HepG2 (cell line): ENCODE results near the gene IP6K1. TPM values are rescaled to one million over a fixed set of nuclear protein-coding genes. Genes with fewer than 3 reads are reported as not detected.

Source experiments
- ATAC-seq: fragments of 200-7000 bp; cut with Tn5 transposase; 3 replicates; pipeline ENCODE4 v1.9.1; 2020; ENCODE audit warnings: mild to moderate bottlenecking, moderate library complexity
- BruUV-seq: library from RNA; stranded (reverse); fragments of 400-500 nt; replicated peaks from 2 replicates; lab custom pipeline; 2021; lab: Mats Ljungman, UMichigan
- CTCF ChIA-PET: fragments of 300-600 bp; formaldehyde crosslinking; extraction: SDS; loops from one replicate; lab custom pipeline; 2021; ENCODE audit warnings: low total read pairs, inconsistent platforms, low intra/inter-chr PET ratio; lab: Yijun Ruan, JAX
- POLR2A ChIA-PET: fragments of 350-600 bp; sonication (Branson Sonifier 250); formaldehyde crosslinking; loops from one replicate; lab custom pipeline; 2020; ENCODE audit warnings: antibody characterized with exemption, inconsistent platforms; lab: Yijun Ruan, JAX
- DNase-seq: peaks from one replicate; pipeline ENCODE4 v3.0.0-alpha.2; 2015; ENCODE audit warnings: low spot score
- FAIRE-seq: peaks from 3 replicates; lab custom pipeline; 2011; peaks lifted over from hg19 to GRCh38; lab: Jason Lieb, UNC
- H2AFZ ChIP-seq: one replicate; pipeline ENCODE4 v1.6.1; 2011; ENCODE audit warnings: low read length, inconsistent platforms
- H3K27ac ChIP-seq: fragments of 300-600 bp; 3 replicates; pipeline ENCODE4 v1.8.0; 2011; ENCODE audit warnings: mixed run types, mild to moderate bottlenecking, mixed read lengths, low read length, inconsistent platforms; ENCODE audit not compliant: insufficient read depth; ENCODE audit errors: extremely low read length
- H3K27me3 ChIP-seq, 2 experiments: fragments of 200-600 bp in 1 of 2; 2 replicates in 1 of 2; 3 replicates in 1 of 2; pipeline versions ENCODE4 v1.6.0 to v1.8.0; 2011; ENCODE audit warnings: low read length in 2 of 2, mild to moderate bottlenecking in 2 of 2, moderate library complexity in 2 of 2, inconsistent platforms in 1 of 2; ENCODE audit not compliant: insufficient read depth in 2 of 2, control insufficient read depth in 1 of 2
- H3K36me3 ChIP-seq, 2 experiments: fragments of 200-600 bp in 1 of 2; replicated peaks in 1 of 2; 2 replicates in 1 of 2; 3 replicates in 1 of 2; pipeline versions ENCODE4 v1.5.1 to v1.8.0; 2011; ENCODE audit warnings: low read length in 2 of 2, inconsistent platforms in 1 of 2; ENCODE audit not compliant: insufficient read depth in 2 of 2, control insufficient read depth in 1 of 2
- H3K4me1 ChIP-seq: 2 replicates; pipeline ENCODE4 v1.5.1; 2012; ENCODE audit warnings: low read length, inconsistent platforms; ENCODE audit not compliant: insufficient read depth
- H3K4me2 ChIP-seq: 2 replicates; pipeline ENCODE4 v1.6.0; 2011; ENCODE audit warnings: low read depth, low read length, inconsistent platforms
- H3K4me3 ChIP-seq, 3 experiments: fragments of 200-600 bp in 1 of 3; sonication (generic), shearing (Covaris generic) in 1 of 3; replicated peaks in 1 of 3; 2 replicates each; pipeline ENCODE4 v1.5.1; 2011 to 2016; ENCODE audit warnings: low read length in 3 of 3, inconsistent platforms in 2 of 3, low read depth in 2 of 3, mild to moderate bottlenecking in 2 of 3, control low read depth in 1 of 3, mixed read lengths in 1 of 3; ENCODE audit not compliant: insufficient read depth in 1 of 3
- H3K79me2 ChIP-seq: one replicate; pipeline ENCODE4 v1.6.1; 2011; ENCODE audit warnings: low read length, inconsistent platforms; ENCODE audit not compliant: insufficient read depth
- H3K9ac ChIP-seq: 2 replicates; pipeline ENCODE4 v1.6.0; 2011; ENCODE audit warnings: mild to moderate bottlenecking, low read depth, low read length, inconsistent platforms; ENCODE audit not compliant: insufficient read depth
- H3K9me3 ChIP-seq: 2 replicates; pipeline ENCODE4 v1.5.1; 2012; ENCODE audit warnings: mild to moderate bottlenecking, low read length
- H4K20me1 ChIP-seq: 2 replicates; pipeline ENCODE4 v1.6.0; 2011; ENCODE audit warnings: inconsistent platforms, mild to moderate bottlenecking, low read length, moderate library complexity; ENCODE audit not compliant: insufficient read depth
- MEIS1 ChIP-seq: sonication (generic); formaldehyde crosslinking; IDR thresholded peaks from 2 replicates; pipeline ENCODE4 v1.9.0; 2021; ENCODE audit warnings: mild to moderate bottlenecking, missing genetic modification reagents, moderate library complexity, borderline replicate concordance
- MNT ChIP-seq: fragments of 450-650 bp; IDR thresholded peaks from 2 replicates; pipeline ENCODE4 v1.6.1; 2016
- NR3C1 ChIP-seq: sonication (generic); formaldehyde crosslinking; IDR thresholded peaks from 2 replicates; pipeline ENCODE4 v1.4.0; 2020; ENCODE audit warnings: missing genetic modification reagents
- PHF5A ChIP-seq: IDR thresholded peaks from one replicate; pipeline ENCODE4 v1.6.1; 2018; ENCODE audit warnings: low read depth, missing genetic modification reagents; ENCODE audit not compliant: unreplicated experiment
- POLR2G ChIP-seq: fragments of 200-400 bp; formaldehyde crosslinking; IDR thresholded peaks from 2 replicates; pipeline ENCODE4 v1.6.1; 2018; ENCODE audit warnings: mild to moderate bottlenecking, low read depth, low read length, moderate library complexity
- PRMT3 ChIP-seq: sonication (generic); formaldehyde crosslinking; IDR thresholded peaks from 2 replicates; pipeline ENCODE4 v1.8.1; 2022; ENCODE audit warnings: low read depth, mild to moderate bottlenecking, moderate library complexity, missing genetic modification reagents, borderline replicate concordance
- TAF1 ChIP-seq: sonication (generic); formaldehyde crosslinking; IDR thresholded peaks from 2 replicates; pipeline ENCODE4 v1.4.0; 2020; ENCODE audit warnings: missing genetic modification reagents
- ZNF12 ChIP-seq: sonication (generic); formaldehyde crosslinking; IDR thresholded peaks from 2 replicates; pipeline ENCODE4 v1.5.0; 2020; ENCODE audit warnings: missing genetic modification reagents
- ZNF256 ChIP-seq: sonication (generic); formaldehyde crosslinking; conservative IDR thresholded peaks from 2 replicates; pipeline ENCODE4 v1.4.0; 2020; ENCODE audit warnings: missing genetic modification reagents
- ZNF572 ChIP-seq: sonication (generic); formaldehyde crosslinking; IDR thresholded peaks from 2 replicates; pipeline ENCODE4 v1.5.1; 2020; ENCODE audit warnings: mild to moderate bottlenecking, missing genetic modification reagents
- ZNF687 ChIP-seq: sonication (generic); formaldehyde crosslinking; IDR thresholded peaks from 2 replicates; pipeline ENCODE4 v1.5.1; 2020; ENCODE audit warnings: mild to moderate bottlenecking, missing genetic modification reagents, moderate library complexity
- ZNF7 ChIP-seq: IDR thresholded peaks from 2 replicates; pipeline ENCODE4 v1.6.1; 2016; ENCODE audit warnings: missing biosample characterization, missing genetic modification reagents
- WGBS: methylation state at CpG from one replicate; pipeline ENCODE4 v1.1.6; 2017; ENCODE audit warnings: low lambda C conversion rate; 5-methylcytosine and 5-hydroxymethylcytosine counted together
- in situ Hi-C: cut with HindIII; loops from 2 replicates; pipeline ENCODE4 v1.10.0; 2017; ENCODE audit warnings: low pct_unique_long_range_greater_than_20kb; ENCODE audit not compliant: extremely low pct_ligation_motif_present
- intact Hi-C: fragments of 100-400 bp; cut with micrococcal nuclease; formaldehyde crosslinking; loops from one replicate; pipeline ENCODE4 v1.10.0; 2022; ENCODE audit not compliant: unreplicated experiment
- polyA plus RNA-seq, 8 experiments: library from polyadenylated mRNA; depleted of rRNA in 3 of 8; stranded (reverse) in 7 of 8; unstranded in 1 of 8; fragments of >200 nt; fragmentation: Illumina TruSeq in 4 of 8; extraction: Trizol in 4 of 8; gene quantifications; 2 replicates each; pipeline versions ENCODE4 v1.2.1 to v1.2.3, GENCODE V29; 2011 to 2016; ENCODE audit warnings: low read depth in 4 of 8, missing spikeins in 1 of 8, mixed read lengths in 1 of 8; ENCODE audit not compliant: insufficient read depth in 1 of 8
- total RNA-seq, 5 experiments: library from RNA; depleted of rRNA; stranded (reverse); fragments of >200 nt; fragmentation: Illumina TruSeq; extraction: Trizol; gene quantifications; 2 replicates each; pipeline ENCODE4 v1.2.3, GENCODE V29; 2016; ENCODE audit warnings: low read depth in 1 of 5
- TF ChIP-seq, protein P1 (sequence below): sonication (generic); formaldehyde crosslinking; IDR thresholded peaks from 2 replicates; pipeline ENCODE4 v1.5.1; 2020; ENCODE audit warnings: missing genetic modification reagents, mild to moderate bottlenecking, borderline replicate concordance
- TF ChIP-seq, protein P2 (sequence below): sonication (generic); formaldehyde crosslinking; IDR thresholded peaks from 2 replicates; pipeline ENCODE4 v1.5.0; 2020; ENCODE audit warnings: mild to moderate bottlenecking, missing genetic modification reagents

The IP6K1 gene
- total and polyA plus RNA-seq, 2 of the 13 experiments (the other 11 are each of a cell fraction or from before 2014, with no cell fraction given), result 17.7 to 29.7 TPM

- Histone ChIP-seq H3K36me3 (peaks cover 2 to 20% of the 10 kb centered on the region in 2 experiments; a peak in 3 of 5 replicates), H4K20me1 (peaks cover 2% of the 10 kb centered on the region; the same call in 1 of the 2 replicates), H3K9ac (no peak overlapping the region), H3K27ac (no peak overlapping the region), H3K27me3 (no peaks in the 10 kb centered on the region), H3K9me3 (no peaks in the 10 kb centered on the region), H3K79me2 (peaks cover 69% of the 10 kb centered on the region), H3K4me3 (no peak overlapping the region), H3K4me1 (peaks cover 6% of the 10 kb centered on the region; the same call in 1 of the 2 replicates), H3K4me2 (no peak overlapping the region), H2AFZ (no peak overlapping the region)
- no peak for FAIRE-seq
- CTCF ChIA-PET, result no interaction called here
- DNase-seq, result no peak
- in situ Hi-C loops (no loop called here), intact Hi-C loops (no loop called here)
- ATAC-seq, result no peak
- 98% methylated on average over 3 of the region's 3 CpGs for WGBS
- no TSS peak for BruUV-seq
- POLR2A ChIA-PET, result no interaction called here
- TF ChIP-seq, protein P1, sequence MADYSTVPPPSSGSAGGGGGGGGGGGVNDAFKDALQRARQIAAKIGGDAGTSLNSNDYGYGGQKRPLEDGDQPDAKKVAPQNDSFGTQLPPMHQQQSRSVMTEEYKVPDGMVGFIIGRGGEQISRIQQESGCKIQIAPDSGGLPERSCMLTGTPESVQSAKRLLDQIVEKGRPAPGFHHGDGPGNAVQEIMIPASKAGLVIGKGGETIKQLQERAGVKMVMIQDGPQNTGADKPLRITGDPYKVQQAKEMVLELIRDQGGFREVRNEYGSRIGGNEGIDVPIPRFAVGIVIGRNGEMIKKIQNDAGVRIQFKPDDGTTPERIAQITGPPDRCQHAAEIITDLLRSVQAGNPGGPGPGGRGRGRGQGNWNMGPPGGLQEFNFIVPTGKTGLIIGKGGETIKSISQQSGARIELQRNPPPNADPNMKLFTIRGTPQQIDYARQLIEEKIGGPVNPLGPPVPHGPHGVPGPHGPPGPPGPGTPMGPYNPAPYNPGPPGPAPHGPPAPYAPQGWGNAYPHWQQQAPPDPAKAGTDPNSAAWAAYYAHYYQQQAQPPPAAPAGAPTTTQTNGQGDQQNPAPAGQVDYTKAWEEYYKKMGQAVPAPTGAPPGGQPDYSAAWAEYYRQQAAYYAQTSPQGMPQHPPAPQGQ (CRISPR knock-in tag), result no peak
- TF ChIP-seq ZNF12 (CRISPR knock-in tag) (no peak), PRMT3 (no peak), ZNF687 (CRISPR knock-in tag) (no peak), NR3C1 (CRISPR knock-in tag) (no peak), ZNF7 (CRISPR knock-in tag) (no peak), ZNF256 (CRISPR knock-in tag) (no peak), MEIS1 (CRISPR knock-in tag) (no peak), TAF1 (no peak), ZNF572 (CRISPR knock-in tag) (no peak), PHF5A (CRISPR knock-in tag) (no peak), MNT (no peak), POLR2G (no peak)
- TF ChIP-seq, protein P2, sequence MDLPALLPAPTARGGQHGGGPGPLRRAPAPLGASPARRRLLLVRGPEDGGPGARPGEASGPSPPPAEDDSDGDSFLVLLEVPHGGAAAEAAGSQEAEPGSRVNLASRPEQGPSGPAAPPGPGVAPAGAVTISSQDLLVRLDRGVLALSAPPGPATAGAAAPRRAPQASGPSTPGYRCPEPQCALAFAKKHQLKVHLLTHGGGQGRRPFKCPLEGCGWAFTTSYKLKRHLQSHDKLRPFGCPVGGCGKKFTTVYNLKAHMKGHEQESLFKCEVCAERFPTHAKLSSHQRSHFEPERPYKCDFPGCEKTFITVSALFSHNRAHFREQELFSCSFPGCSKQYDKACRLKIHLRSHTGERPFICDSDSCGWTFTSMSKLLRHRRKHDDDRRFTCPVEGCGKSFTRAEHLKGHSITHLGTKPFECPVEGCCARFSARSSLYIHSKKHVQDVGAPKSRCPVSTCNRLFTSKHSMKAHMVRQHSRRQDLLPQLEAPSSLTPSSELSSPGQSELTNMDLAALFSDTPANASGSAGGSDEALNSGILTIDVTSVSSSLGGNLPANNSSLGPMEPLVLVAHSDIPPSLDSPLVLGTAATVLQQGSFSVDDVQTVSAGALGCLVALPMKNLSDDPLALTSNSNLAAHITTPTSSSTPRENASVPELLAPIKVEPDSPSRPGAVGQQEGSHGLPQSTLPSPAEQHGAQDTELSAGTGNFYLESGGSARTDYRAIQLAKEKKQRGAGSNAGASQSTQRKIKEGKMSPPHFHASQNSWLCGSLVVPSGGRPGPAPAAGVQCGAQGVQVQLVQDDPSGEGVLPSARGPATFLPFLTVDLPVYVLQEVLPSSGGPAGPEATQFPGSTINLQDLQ (CRISPR knock-in tag), result no peak
These were observed 16.9 kb downstream of the IP6K1 start for GRCh38 chr3:49769286-49769915.
